Esophagus squamous epithelium (tissue), 5 donors: ENCODE results near the gene CELF1. TPM values are rescaled to one million over a fixed set of nuclear protein-coding genes. Genes with fewer than 3 reads are reported as not detected.

Experiments
- DNase-seq: peaks from one replicate; lab custom pipeline; 2025; lab: John Stamatoyannopoulos, UW
- H3K27ac ChIP-seq, 4 donors: fragments of 200-600 bp; sonication (generic); one replicate each; pipeline ENCODE4 v1.5.1; 2016 to 2019; ENCODE audit warnings: mild to moderate bottlenecking in 1 of 4
- H3K27me3 ChIP-seq, 4 donors: fragments of 200-600 bp; sonication (generic); 1 replicate in 3 of 4; 2 replicates in 1 of 4; pipeline versions ENCODE4 v1.5.1 to v1.6.0; 2017 to 2021; ENCODE audit warnings: antibody characterized with exemption in 1 of 4
- H3K36me3 ChIP-seq, 3 donors: fragments of 200-600 bp; sonication (generic); one replicate each; pipeline ENCODE4 v1.5.1; 2016 to 2019
- H3K4me1 ChIP-seq, 3 donors: fragments of 200-600 bp; sonication (generic); one replicate each; pipeline ENCODE4 v1.5.1; 2017 to 2019
- H3K4me3 ChIP-seq, 4 donors: fragments of 200-600 bp; sonication (generic); 1 replicate in 3 of 4; 2 replicates in 1 of 4; pipeline ENCODE4 v1.5.1; 2016 to 2019; ENCODE audit warnings: mild to moderate bottlenecking in 2 of 4, moderate library complexity in 1 of 4
- H3K9me3 ChIP-seq, 3 donors: fragments of 200-600 bp; sonication (generic); one replicate each; pipeline ENCODE4 v1.5.1; 2016 to 2019
- CTCF ChIP-seq, 6 experiments: fragments of 450-650 bp in 4 of 6; fragments of 200-600 bp in 2 of 6; sonication (generic) in 2 of 6; IDR thresholded peaks; one replicate each; pipeline ENCODE4 v1.5.1; 2016 to 2019; ENCODE audit warnings: antibody characterized with exemption in 6 of 6, mild to moderate bottlenecking in 4 of 6, moderate library complexity in 4 of 6
- POLR2A ChIP-seq, 4 donors: fragments of 450-650 bp; IDR thresholded peaks; one replicate each; pipeline ENCODE4 v1.6.1; 2017; ENCODE audit warnings: antibody characterized with exemption in 4 of 4, mild to moderate bottlenecking in 4 of 4, moderate library complexity in 3 of 4
- WGBS, 2 donors: methylation state at CpG; one replicate each; pipeline ENCODE4 v1.1.5; 2018; 5-methylcytosine and 5-hydroxymethylcytosine counted together
- intact Hi-C: fragments of 100-400 bp; cut with DNase I; formaldehyde crosslinking; loops from one replicate; pipeline ENCODE4 v1.15.0; 2022
- total RNA-seq, 4 donors: library from RNA; depleted of rRNA; stranded (reverse); fragments of >200 nt; gene quantifications; one replicate each; pipeline ENCODE4 v1.1.0, GENCODE V29; 2016
- donor health status: DM: yes; HTN: yes; CAD: no.

CELF1 gene
- total RNA-seq, 4 donors from 2014 or later, result 50.4 to 88.9 (median 64.1) TPM

- no peak for DNase-seq
- Histone ChIP-seq H3K36me3 (no peaks in the 10 kb centered on the region), H3K9me3 (no peaks in the 10 kb centered on the region), H3K27me3 (no peaks in the 10 kb centered on the region), H3K27ac (no peak overlapping the region), H3K4me1 (no peaks in the 10 kb centered on the region), H3K4me3 (no peak overlapping the region)
- 87 to 95% methylated on average over 8 of the region's 8 CpGs for WGBS, 2 donors
- intact Hi-C loops, result loop anchor here (10.0 kb wide), 1 partner anchor 79 kb away; the partner anchor contains the start of gene SPI1
- TF ChIP-seq CTCF (IDR thresholded peaks at IDR 0.05) (no peak), POLR2A (IDR thresholded peaks at IDR 0.05) (no peak)
Observed at GRCh38 chr11:47453365-47453764, 99.6 kb downstream of the CELF1 start.

DNA sequence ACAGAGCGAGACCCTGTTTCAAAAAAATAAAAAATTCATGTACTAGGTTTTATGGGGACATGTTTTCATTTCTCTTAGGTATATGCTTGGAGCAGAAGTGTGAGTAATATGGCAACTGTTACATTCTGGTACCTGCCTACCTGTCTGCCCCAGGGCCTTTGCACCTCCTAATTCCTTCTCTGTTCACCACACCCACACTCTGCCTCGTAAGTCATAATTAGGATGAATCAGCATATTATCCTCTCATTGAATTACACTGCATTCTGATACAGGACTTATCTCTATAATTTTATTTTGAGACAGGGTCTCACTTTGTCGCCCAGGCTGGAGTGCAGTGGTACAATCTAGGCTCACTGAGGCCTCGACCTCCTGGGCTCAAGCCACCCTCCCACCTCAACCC, 100.9 kb downstream of the CELF1 start:
- DNase-seq, result no peak
- H3K4me3 ChIP-seq, result no peak overlapping the region
- WGBS, 2 donors, result 80 to 87% methylated on average over 4 of the region's 4 CpGs
- intact Hi-C loops, result loop anchor here (10.0 kb wide), 1 partner anchor 77 kb away; the partner anchor contains the start of gene SPI1
- H3K27me3 ChIP-seq, result no peaks in the 10 kb centered on the region
- no peaks in the 10 kb centered on the region for H3K36me3 ChIP-seq
- H3K9me3 ChIP-seq, result no peaks in the 10 kb centered on the region
- no peaks in the 10 kb centered on the region for H3K4me1 ChIP-seq
- TF ChIP-seq CTCF (IDR thresholded peaks at IDR 0.05) (no peak), POLR2A (IDR thresholded peaks at IDR 0.05) (no peak)
- no peak overlapping the region for H3K27ac ChIP-seq

- intact Hi-C loops, result loop anchor here (10.0 kb wide), 1 partner anchor 77 kb away; the partner anchor contains the start of gene SPI1
- Histone ChIP-seq H3K4me3 (no peak overlapping the region), H3K27ac (no peak overlapping the region), H3K36me3 (no peaks in the 10 kb centered on the region), H3K9me3 (no peaks in the 10 kb centered on the region), H3K27me3 (no peaks in the 10 kb centered on the region), H3K4me1 (no peaks in the 10 kb centered on the region)
- no peak for DNase-seq
- no peak for TF ChIP-seq CTCF (IDR thresholded peaks at IDR 0.05)
- no peak for TF ChIP-seq POLR2A (IDR thresholded peaks at IDR 0.05)
- WGBS, 2 donors, result 57 to 77% methylated on average over 4 of the region's 4 CpGs
Observed at GRCh38 chr11:47451436-47451835, 101.5 kb downstream of the CELF1 start.

- WGBS, 2 donors, result 82 to 85% methylated on average over 8 of the region's 8 CpGs
- no peak overlapping the region for H3K27ac ChIP-seq
Observed at GRCh38 chr11:47449541-47449940, 103.4 kb downstream of the CELF1 start.

More at GRCh38 chr11:47449541-47449940, 103.4 kb downstream of the CELF1 start:
- Histone ChIP-seq H3K4me3 (no peak overlapping the region), H3K27me3 (no peaks in the 10 kb centered on the region), H3K36me3 (no peaks in the 10 kb centered on the region), H3K9me3 (no peaks in the 10 kb centered on the region), H3K4me1 (no peaks in the 10 kb centered on the region)
- DNase-seq, result no peak
- TF ChIP-seq CTCF (IDR thresholded peaks at IDR 0.05) (no peak), POLR2A (IDR thresholded peaks at IDR 0.05) (no peak)
- intact Hi-C loops, result no loop called here
